HCT116 (cell line): ENCODE data around the gene SPATA6. TPM values are rescaled to one million over a fixed set of nuclear protein-coding genes. Genes with fewer than 3 reads are reported as not detected.

Experiments
- ATAC-seq: fragments of 200-7000 bp; cut with Tn5 transposase; 2 replicates; pipeline ENCODE4 v1.9.1; 2020; ENCODE audit warnings: mild to moderate bottlenecking, moderate library complexity
- BruUV-seq: library from RNA; stranded (reverse); fragments of 400-500 nt; replicated peaks from 2 replicates; lab custom pipeline; 2021; lab: Mats Ljungman, UMichigan
- CTCF ChIA-PET: fragments of 300-600 bp; sonication (Branson Sonifier 250); formaldehyde crosslinking; loops from one replicate; lab custom pipeline; 2021; ENCODE audit warnings: antibody characterized with exemption; lab: Charles Lee
- POLR2A ChIA-PET: fragments of 300-600, 350-600 bp; sonication (Branson Sonifier 250); formaldehyde crosslinking; loops from one replicate; lab custom pipeline; 2021; ENCODE audit warnings: antibody characterized with exemption; lab: Charles Lee
- RAD21 ChIA-PET, 2 experiments: fragments of 300-600 bp; sonication (Branson Sonifier 250); formaldehyde crosslinking; loops; one replicate each; lab custom pipeline; 2023; ENCODE audit warnings: low total read pairs in 2 of 2; ENCODE audit not compliant: uncharacterized antibody in 2 of 2, unreplicated experiment in 2 of 2, low non-redundant PET in 1 of 2; lab: Charles Lee
- DNase-seq: peaks from one replicate; pipeline ENCODE4 v3.0.0-alpha.2; 2010; ENCODE audit warnings: low read depth, low spot score
- H2AFZ ChIP-seq: fragments of 200-600 bp; shearing (Covaris generic), sonication (generic); 2 replicates; pipeline ENCODE4 v1.6.1; 2017; ENCODE audit warnings: low read depth, mixed run types, mixed read lengths, antibody characterized with exemption, low read length; ENCODE audit not compliant: poor library complexity, severe bottlenecking
- H3K27ac ChIP-seq: 2 replicates; pipeline ENCODE4 v1.5.1; 2012; ENCODE audit warnings: low read depth, low read length
- H3K27me3 ChIP-seq: fragments of 200-600 bp; sonication (generic); 2 replicates; pipeline ENCODE4 v1.6.1; 2016; ENCODE audit warnings: mixed run types, low read length, mixed read lengths; ENCODE audit not compliant: insufficient read depth
- H3K36me3 ChIP-seq, 2 experiments: fragments of 200-500 bp in 1 of 2; fragments of 200-600 bp in 1 of 2; sonication (Bioruptor generic) in 1 of 2; sonication (generic) in 1 of 2; 2 replicates each; pipeline versions ENCODE4 v1.5.1 to v1.6.1; 2014 to 2016; ENCODE audit warnings: low read length in 2 of 2, inconsistent platforms in 1 of 2, mixed read lengths in 1 of 2, mixed run types in 1 of 2; ENCODE audit not compliant: insufficient read depth in 2 of 2, control insufficient read depth in 1 of 2
- H3K4me1 ChIP-seq, 2 experiments: fragments of 200-600 bp in 1 of 2; sonication (generic) in 1 of 2; 2 replicates each; pipeline versions ENCODE4 v1.5.1 to v1.6.1; 2012 to 2017; ENCODE audit warnings: low read length in 2 of 2, inconsistent platforms in 1 of 2, mild to moderate bottlenecking in 1 of 2, mixed read lengths in 1 of 2, mixed run types in 1 of 2, moderate library complexity in 1 of 2; ENCODE audit not compliant: insufficient read depth in 2 of 2, control insufficient read depth in 1 of 2
- H3K4me2 ChIP-seq: fragments of 200-600 bp; sonication (generic); 2 replicates; pipeline ENCODE4 v1.6.1; 2017; ENCODE audit warnings: mixed run types, low read length, mixed read lengths
- H3K4me3 ChIP-seq, 2 experiments: fragments of 200-600 bp in 1 of 2; sonication (generic) in 1 of 2; replicated peaks in 1 of 2; 2 replicates each; pipeline ENCODE4 v1.5.1; 2011 to 2016; ENCODE audit warnings: low read length in 2 of 2, control low read depth in 1 of 2, low read depth in 1 of 2, mild to moderate bottlenecking in 1 of 2, mixed read lengths in 1 of 2, mixed run types in 1 of 2
- H3K79me2 ChIP-seq: fragments of 200-600 bp; sonication (generic); 2 replicates; pipeline ENCODE4 v1.6.1; 2017; ENCODE audit warnings: mild to moderate bottlenecking, mixed run types, low read length, moderate library complexity, mixed read lengths; ENCODE audit not compliant: insufficient read depth
- H3K9ac ChIP-seq: fragments of 200-600 bp; sonication (generic); 2 replicates; pipeline ENCODE4 v1.6.1; 2016; ENCODE audit warnings: low read length, mixed read lengths
- H3K9me2 ChIP-seq: fragments of 200-600 bp; sonication (generic), shearing (Covaris generic); 2 replicates; pipeline ENCODE4 v1.6.1; 2017; ENCODE audit warnings: mixed run types, mild to moderate bottlenecking, moderate library complexity; ENCODE audit not compliant: insufficient read depth
- H3K9me3 ChIP-seq, 2 experiments: fragments of 200-500 bp in 1 of 2; fragments of 200-600 bp in 1 of 2; sonication (Bioruptor generic) in 1 of 2; sonication (generic) in 1 of 2; 2 replicates each; pipeline ENCODE4 v1.6.1; 2014 to 2017; ENCODE audit warnings: low read length in 2 of 2, mixed read lengths in 2 of 2, inconsistent platforms in 1 of 2, low read depth in 1 of 2, mild to moderate bottlenecking in 1 of 2, mixed run types in 1 of 2, moderate library complexity in 1 of 2; ENCODE audit not compliant: control insufficient read depth in 1 of 2, insufficient read depth in 1 of 2
- H4K20me1 ChIP-seq: fragments of 200-600 bp; sonication (generic), shearing (Covaris generic); 2 replicates; pipeline ENCODE4 v1.6.1; 2017; ENCODE audit warnings: mixed run types, mild to moderate bottlenecking, moderate library complexity; ENCODE audit not compliant: insufficient read depth
- ATF3 ChIP-seq: IDR thresholded peaks from 2 replicates; pipeline ENCODE4 v1.6.1; 2012
- CBX3 ChIP-seq: IDR thresholded peaks from 2 replicates; pipeline ENCODE4 v1.6.1; 2012; ENCODE audit warnings: low read depth
- CEBPB ChIP-seq: IDR thresholded peaks from 2 replicates; pipeline ENCODE4 v1.6.1; 2012; ENCODE audit warnings: low read depth
- CTCF ChIP-seq, 3 experiments: fragments of 200-600 bp in 1 of 3; sonication (generic) in 1 of 3; IDR thresholded peaks in 2 of 3; conservative IDR thresholded peaks in 1 of 3; 2 replicates each; pipeline ENCODE4 v1.5.1; 2012 to 2017; ENCODE audit warnings: low read depth in 2 of 3, low read length in 2 of 3, antibody characterized with exemption in 1 of 3, borderline replicate concordance in 1 of 3, control low read depth in 1 of 3, mild to moderate bottlenecking in 1 of 3, mixed read lengths in 1 of 3, mixed run types in 1 of 3, moderate library complexity in 1 of 3; ENCODE audit not compliant: insufficient read depth in 1 of 3
- ELF1 ChIP-seq: IDR thresholded peaks from 2 replicates; pipeline ENCODE4 v1.6.1; 2012; ENCODE audit warnings: low read depth, borderline replicate concordance
- EZH2 ChIP-seq: fragments of 200-600 bp; sonication (generic); IDR thresholded peaks from 2 replicates; pipeline ENCODE4 v1.6.1; 2017; ENCODE audit warnings: antibody characterized with exemption, mixed run types
- EZH2phosphoT487 ChIP-seq: fragments of 200-600 bp; IDR thresholded peaks from 2 replicates; pipeline ENCODE4 v1.6.1; 2018; ENCODE audit warnings: antibody characterized with exemption, borderline replicate concordance
- FOSL1 ChIP-seq: IDR thresholded peaks from 2 replicates; pipeline ENCODE4 v1.6.1; 2012; ENCODE audit warnings: low read depth
- POLR2A ChIP-seq: IDR thresholded peaks from 2 replicates; pipeline ENCODE4 v1.7.0; 2011; ENCODE audit warnings: borderline replicate concordance; ENCODE audit not compliant: insufficient read depth, insufficient read length; ENCODE audit errors: extremely low read depth
- POLR2AphosphoS5 ChIP-seq: IDR thresholded peaks from 2 replicates; pipeline ENCODE4 v1.6.1; 2011; ENCODE audit warnings: mild to moderate bottlenecking, low read depth, low read length, moderate library complexity
- RAD21 ChIP-seq: IDR thresholded peaks from 2 replicates; pipeline ENCODE4 v1.6.1; 2012; ENCODE audit warnings: low read depth, mild to moderate bottlenecking
- SIN3A ChIP-seq: IDR thresholded peaks from 2 replicates; pipeline ENCODE4 v1.6.1; 2012; ENCODE audit warnings: low read depth
- SP1 ChIP-seq: IDR thresholded peaks from 2 replicates; pipeline ENCODE4 v1.6.1; 2012; ENCODE audit warnings: low read depth
- SRF ChIP-seq: IDR thresholded peaks from 2 replicates; pipeline ENCODE4 v1.6.1; 2012; ENCODE audit warnings: low read depth
- TCF7L2 ChIP-seq: IDR thresholded peaks from 2 replicates; pipeline ENCODE4 v1.7.0; 2011; ENCODE audit warnings: borderline replicate concordance, inconsistent platforms; ENCODE audit not compliant: insufficient read depth, insufficient read length; ENCODE audit errors: extremely low read depth
- ZFX ChIP-seq: fragments of 450-650 bp; IDR thresholded peaks from 2 replicates; pipeline ENCODE4 v1.6.1; 2017
- ZNF274 ChIP-seq: fragments of 200-500 bp; sonication (Bioruptor generic); IDR thresholded peaks from 2 replicates; pipeline ENCODE4 v1.6.1; 2014; ENCODE audit warnings: mild to moderate bottlenecking, low read depth, low read length, inconsistent platforms
- intact Hi-C: fragments of 100-400 bp; cut with micrococcal nuclease; formaldehyde crosslinking; loops from 2 replicates; pipeline ENCODE4 v1.10.0; 2022
- total RNA-seq: library from RNA; stranded (reverse); gene quantifications from one replicate; pipeline ENCODE4 v1.2.1, GENCODE V29; 2021; ENCODE audit not compliant: unreplicated experiment

SPATA6 gene
- total RNA-seq, 1 experiment from 2014 or later = 8.6 TPM

- Histone ChIP-seq H3K9me3 (no peaks in the 10 kb centered on the region), H2AFZ (no peak overlapping the region), H3K9ac (no peak overlapping the region), H3K79me2 (no peaks in the 10 kb centered on the region), H3K27me3 (no peaks in the 10 kb centered on the region), H3K4me1 (no peaks in the 10 kb centered on the region), H3K4me3 (no peak overlapping the region), H3K27ac (no peak overlapping the region), H4K20me1 (no peaks in the 10 kb centered on the region), H3K4me2 (no peak overlapping the region), H3K9me2 (no peaks in the 10 kb centered on the region), H3K36me3 (no peaks in the 10 kb centered on the region)
- ChIA-PET CTCF (no interaction called here), RAD21 (no interaction called here), POLR2A (no interaction called here)
- TF ChIP-seq SIN3A (no peak), ZFX (no peak), POLR2AphosphoS5 (no peak), ATF3 (no peak), SRF (no peak), FOSL1 (no peak), EZH2 (no peak), CEBPB (no peak), ELF1 (no peak), SP1 (no peak), POLR2A (no peak)
- no peak for DNase-seq
- BruUV-seq = no TSS peak
- intact Hi-C loops = no loop called here
- no peak for ATAC-seq
Measured at GRCh38 chr1:48258106-48258505, 213.9 kb downstream of the SPATA6 start.

- ATAC-seq (no peak), DNase-seq (no peak)
- Histone ChIP-seq H3K9me2 (no peaks in the 10 kb centered on the region), H3K79me2 (no peaks in the 10 kb centered on the region), H3K4me1 (no peaks in the 10 kb centered on the region), H3K27ac (no peak overlapping the region), H3K9ac (no peak overlapping the region), H3K4me2 (no peak overlapping the region), H2AFZ (no peak overlapping the region), H3K36me3 (no peaks in the 10 kb centered on the region), H3K9me3 (no peaks in the 10 kb centered on the region), H3K27me3 (no peaks in the 10 kb centered on the region), H4K20me1 (no peaks in the 10 kb centered on the region), H3K4me3 (no peak overlapping the region)
- ChIA-PET CTCF (no interaction called here), RAD21 (no interaction called here), POLR2A (no interaction called here)
- intact Hi-C loops = no loop called here
- BruUV-seq = no TSS peak
- TF ChIP-seq EZH2phosphoT487 (no peak), CBX3 (no peak), SIN3A (no peak), CTCF (IDR thresholded peaks at IDR 0.05 in 2 of 3, conservative IDR thresholded peaks at IDR 0.05 in 1 of 3; ENCODE audit: borderline replicate concordance in 1 of 3, insufficient read depth in 1 of 3, low read depth in 2 of 3, low read length in 2 of 3) (no peak), FOSL1 (no peak), POLR2A (no peak), RAD21 (no peak), TCF7L2 (no peak), POLR2AphosphoS5 (no peak), ELF1 (no peak), ATF3 (no peak), ZNF274 (no peak)
Measured at GRCh38 chr1:48254254-48254653, 217.8 kb downstream of the SPATA6 start.
